AG04450 (cell line): Measurements from ENCODE around the gene PRAME. TPM values are rescaled to one million over a fixed set of nuclear protein-coding genes. Genes with fewer than 3 reads are reported as not detected.
"Not testable (repeated sequence)": the region's sequence is repeated elsewhere in the genome, so short reads cannot be mapped to it uniquely, and the experiment has no call there.

Experiments used
- CTCF ChIA-PET: fragments of 300-600, 350-600 bp; formaldehyde crosslinking; extraction: SDS; loops from one replicate; lab custom pipeline; 2022; ENCODE audit warnings: antibody characterized with exemption, inconsistent platforms; lab: Charles Lee
- POLR2A ChIA-PET: fragments of 350-600 bp; formaldehyde crosslinking; extraction: SDS; loops from one replicate; lab custom pipeline; 2021; ENCODE audit warnings: antibody characterized with exemption, inconsistent platforms; lab: Yijun Ruan, JAX
- DNase-seq: peaks from one replicate; pipeline ENCODE4 v3.0.0-alpha.2; 2011; ENCODE audit warnings: low read depth, low spot score
- H3K27ac ChIP-seq: one replicate; pipeline ENCODE4 v1.5.1; 2012; ENCODE audit warnings: low read depth, low read length, control low read depth
- H3K27me3 ChIP-seq: one replicate; pipeline ENCODE4 v1.6.0; 2012; ENCODE audit warnings: low read length; ENCODE audit not compliant: control insufficient read depth, insufficient read depth
- H3K4me3 ChIP-seq: 2 replicates; pipeline ENCODE4 v1.5.1; 2011; ENCODE audit warnings: mild to moderate bottlenecking, low read depth, low read length, control low read depth
- H3K9me3 ChIP-seq: 2 replicates; pipeline ENCODE4 v1.5.1; 2012; ENCODE audit warnings: low read length; ENCODE audit not compliant: control insufficient read depth, insufficient read depth
- CTCF ChIP-seq: IDR thresholded peaks from 2 replicates; pipeline ENCODE4 v1.5.1; 2011; ENCODE audit warnings: low read depth, low read length, control low read depth, inconsistent platforms
- polyA plus RNA-seq: library from polyadenylated mRNA; depleted of rRNA; stranded (reverse); fragments of >200 nt; gene quantifications from 2 replicates; pipeline ENCODE4 v1.2.3, GENCODE V29; 2011

Gene PRAME
- polyA plus RNA-seq, 1 experiment = 0.24 TPM

- Histone ChIP-seq H3K9me3 (no peaks in the 10 kb centered on the region), H3K4me3 (no peak overlapping the region), H3K27me3 (peaks cover 3% of the 10 kb centered on the region), H3K27ac (no peak overlapping the region)
- TF ChIP-seq CTCF = no peak
- DNase-seq = no peak
- ChIA-PET CTCF (interaction anchor here (0.6 to 1.0 kb wide), 2 partner anchors 10 to 53 kb away, joined by 3 to 6 read pairs; no protein-coding TSS in a partner anchor), POLR2A (no interaction called here)
These were observed 42.1 kb downstream of the PRAME start for GRCh38 chr22:22516992-22517391.

GRCh38 chr22:22515890-22516289 lies 43.2 kb downstream of the PRAME start:
- Histone ChIP-seq H3K9me3 (no peaks in the 10 kb centered on the region), H3K27ac (no peak overlapping the region), H3K4me3 (no peak overlapping the region), H3K27me3 (peaks cover 6% of the 10 kb centered on the region)
- no peak for TF ChIP-seq CTCF
- ChIA-PET CTCF (no interaction called here), POLR2A (no interaction called here)
- DNase-seq = no peak

- H3K9me3 ChIP-seq, POLR2A ChIA-PET, CTCF ChIA-PET, DNase-seq, H3K27ac ChIP-seq, H3K4me3 ChIP-seq, H3K27me3 ChIP-seq: not testable (repeated sequence)
These were observed 44.6 kb downstream of the PRAME start for GRCh38 chr22:22514431-22514830.

- POLR2A ChIA-PET = no interaction called here
- DNase-seq = no peak
- H3K9me3 ChIP-seq = peaks cover 4% of the 10 kb centered on the region
- H3K4me3 ChIP-seq = no peak overlapping the region
- CTCF ChIA-PET = no interaction called here
- H3K27ac ChIP-seq = no peak overlapping the region
- peaks cover 6% of the 10 kb centered on the region for H3K27me3 ChIP-seq
- TF ChIP-seq CTCF = no peak
These were observed 45.4 kb downstream of the PRAME start for GRCh38 chr22:22513619-22514018.

- Histone ChIP-seq H3K4me3 (no peak overlapping the region), H3K9me3 (peaks cover 4% of the 10 kb centered on the region), H3K27ac (no peak overlapping the region), H3K27me3 (peaks cover 6% of the 10 kb centered on the region)
- POLR2A ChIA-PET = no interaction called here
- CTCF ChIA-PET = no interaction called here
- DNase-seq = no peak
- no peak for TF ChIP-seq CTCF
These were observed 46.1 kb downstream of the PRAME start for GRCh38 chr22:22512951-22513350.

GRCh38 chr22:22510833-22511232 lies 48.2 kb downstream of the PRAME start:
- H3K27me3 ChIP-seq, POLR2A ChIA-PET, H3K9me3 ChIP-seq, DNase-seq, CTCF ChIA-PET, H3K4me3 ChIP-seq, H3K27ac ChIP-seq: not testable (repeated sequence)

- H3K4me3 ChIP-seq, POLR2A ChIA-PET: not testable (repeated sequence)
These were observed 49.2 kb downstream of the PRAME start for GRCh38 chr22:22509912-22510311.

More at GRCh38 chr22:22509912-22510311, 49.2 kb downstream of the PRAME start:
- CTCF ChIA-PET = interaction anchor here (1.1 to 2.3 kb wide), 4 partner anchors 10 to 46 kb away, joined by 3 to 15 read pairs (median 12); partner anchors contain the start of gene ZNF280A
- DNase-seq, H3K9me3 ChIP-seq, H3K27ac ChIP-seq, H3K27me3 ChIP-seq: not testable (repeated sequence)
